HL-60/S4 (cell line): Measurements from ENCODE around the gene IGF1R.
"Not testable (repeated sequence)": the region's sequence is repeated elsewhere in the genome, so short reads cannot be mapped to it uniquely, and the experiment has no call there.

Source experiments
- in situ Hi-C: fragments of 300-500 bp; cut with MboI; formaldehyde crosslinking; loops from 2 replicates; pipeline ENCODE4 v1.14.3; 2022; ENCODE audit warnings: low sequenced_read_pairs

The IGF1R gene

GRCh38 chr15:98647774-98648653 lies at the start of gene IGF1R:
IGF1R (plus strand) TSS chr15:98648539; CDS start chr15:98649582, 1,043 bp downstream.
- in situ Hi-C loops, result no loop called here

DNA sequence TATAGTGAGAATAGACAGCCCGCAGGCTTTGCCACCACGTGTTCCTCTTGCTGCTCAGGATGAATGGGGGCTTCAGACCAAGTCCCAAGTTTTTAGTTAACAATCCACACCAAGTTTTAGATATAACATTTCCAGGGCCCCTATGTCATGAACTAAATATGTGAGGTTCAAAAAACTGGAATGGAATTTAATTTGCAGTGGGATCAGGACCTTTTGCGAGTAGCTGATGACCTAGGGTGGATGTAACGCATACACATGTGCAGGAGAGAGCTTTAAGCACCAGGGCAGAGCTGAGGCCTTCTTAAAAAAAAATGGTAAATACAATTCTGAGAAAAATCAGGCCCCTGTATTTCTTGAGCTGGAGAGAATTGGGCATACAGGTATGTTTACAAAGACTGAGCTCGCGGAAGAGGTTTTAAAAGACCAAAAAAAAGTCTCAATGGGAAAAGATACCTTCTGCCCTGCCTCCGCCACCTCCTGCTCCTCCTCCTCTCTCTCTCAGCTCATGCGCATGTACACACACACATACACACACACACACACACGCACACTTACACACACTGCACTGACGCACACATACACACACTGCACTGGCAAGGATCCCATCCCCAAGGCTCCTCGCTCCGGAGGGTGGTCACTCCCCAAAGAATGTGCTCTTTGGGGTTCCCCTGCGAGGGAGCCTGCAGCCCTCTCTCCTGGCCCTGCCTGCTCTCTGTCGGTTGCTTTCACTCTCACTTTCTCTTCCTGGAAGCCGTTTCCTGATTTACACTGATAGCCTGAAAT lies 48.2 kb upstream of the IGF1R start:
- in situ Hi-C loops, result no loop called here

DNA sequence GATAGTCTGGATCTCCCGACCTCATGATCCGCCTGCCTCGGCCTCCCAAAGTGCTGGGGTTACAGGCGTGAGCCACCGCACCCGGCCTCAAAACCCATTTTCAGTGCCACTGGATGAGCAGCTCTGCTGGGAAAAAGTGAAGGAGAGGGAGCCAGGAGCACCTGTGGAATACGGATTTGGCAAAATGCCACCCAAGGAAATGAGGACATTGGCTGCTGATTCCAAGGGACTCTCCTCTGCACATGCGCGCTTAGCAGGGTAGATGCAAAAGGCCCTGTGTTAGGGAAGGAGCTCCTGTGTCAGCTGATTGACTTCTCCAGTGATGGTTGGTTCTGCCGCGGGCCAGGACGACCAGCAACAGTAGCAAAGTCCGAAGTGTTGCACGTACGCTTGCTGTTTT lies 43.4 kb upstream of the IGF1R start:
- in situ Hi-C loops, result no loop called here

DNA sequence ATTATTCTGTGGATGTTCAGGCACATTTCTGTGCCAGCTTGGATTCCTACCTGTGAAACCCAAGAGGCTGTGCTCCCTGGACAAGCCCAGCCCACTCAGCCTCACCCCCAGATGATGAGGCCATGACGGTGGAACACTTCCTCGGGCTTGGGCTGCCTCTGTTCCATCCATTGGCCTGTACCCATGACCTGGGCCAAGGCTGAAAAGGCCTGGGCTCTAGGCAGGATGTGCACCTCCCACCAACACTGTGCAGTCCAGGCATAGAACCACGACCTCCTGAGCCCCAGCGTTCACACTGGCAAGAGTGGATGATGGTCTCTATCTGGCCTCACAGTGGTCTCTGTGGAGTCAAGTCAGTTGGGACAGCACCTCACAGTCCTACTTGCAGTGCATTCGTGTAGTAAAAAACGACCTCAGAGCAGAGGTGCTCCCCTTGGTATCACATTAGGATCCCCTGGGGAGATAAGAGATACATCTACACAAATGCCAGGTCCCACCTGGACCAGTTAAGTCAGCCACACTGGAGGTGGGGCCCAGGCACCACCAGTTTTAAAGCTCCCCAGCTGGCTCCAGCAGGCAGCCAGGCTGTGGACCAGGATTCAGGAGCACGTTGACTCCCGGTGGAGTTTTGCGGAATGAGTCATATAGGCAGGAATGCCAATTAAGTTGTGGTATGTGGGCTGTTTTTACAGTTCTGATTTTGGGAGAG lies 39.0 kb upstream of the IGF1R start:
- in situ Hi-C loops, result no loop called here

GRCh38 chr15:98610991-98611390 lies 37.3 kb upstream of the IGF1R start:
- in situ Hi-C loops, result no loop called here

DNA sequence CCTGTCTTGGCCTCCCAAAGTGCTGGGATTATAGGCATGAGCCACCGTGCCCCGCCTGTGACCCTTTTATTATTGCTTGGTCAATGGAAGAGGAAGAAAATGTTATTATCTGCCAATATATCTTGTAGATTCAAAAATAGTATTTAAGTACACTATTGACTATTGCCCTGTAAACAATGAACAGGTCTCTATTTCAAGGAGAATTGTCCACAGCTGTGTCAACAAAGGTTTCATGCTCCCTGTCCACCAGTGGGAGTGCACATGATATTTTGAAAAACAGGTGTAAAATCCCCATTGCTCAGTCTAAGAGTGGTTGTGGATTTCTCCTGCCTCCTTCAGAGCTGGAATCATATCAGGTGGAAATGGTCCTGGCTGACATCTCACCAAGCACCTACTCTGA lies 36.5 kb upstream of the IGF1R start:
- in situ Hi-C loops, result no loop called here

GRCh38 chr15:98612490-98613110 lies 35.7 kb upstream of the IGF1R start:
- in situ Hi-C loops, result no loop called here

DNA sequence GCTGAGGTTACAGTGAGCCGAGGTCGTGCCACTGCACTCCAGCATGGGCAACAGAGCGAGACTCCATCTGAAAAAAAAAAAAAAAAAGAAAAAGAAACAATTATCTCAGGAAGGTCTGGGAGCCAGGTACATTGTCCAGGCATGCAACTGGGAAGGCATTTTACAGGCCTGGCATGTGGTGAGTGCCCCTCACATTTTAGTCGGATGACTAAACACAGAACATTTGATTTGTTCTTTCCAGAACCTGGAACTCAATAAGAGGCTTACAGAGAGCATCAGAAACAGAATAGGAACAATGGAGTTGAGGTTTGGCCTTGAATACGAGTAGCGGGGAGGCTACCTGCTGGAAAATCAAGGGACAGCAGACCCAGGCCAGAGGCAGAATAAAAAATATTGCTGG lies 33.7 kb upstream of the IGF1R start:
- in situ Hi-C loops, result no loop called here

DNA sequence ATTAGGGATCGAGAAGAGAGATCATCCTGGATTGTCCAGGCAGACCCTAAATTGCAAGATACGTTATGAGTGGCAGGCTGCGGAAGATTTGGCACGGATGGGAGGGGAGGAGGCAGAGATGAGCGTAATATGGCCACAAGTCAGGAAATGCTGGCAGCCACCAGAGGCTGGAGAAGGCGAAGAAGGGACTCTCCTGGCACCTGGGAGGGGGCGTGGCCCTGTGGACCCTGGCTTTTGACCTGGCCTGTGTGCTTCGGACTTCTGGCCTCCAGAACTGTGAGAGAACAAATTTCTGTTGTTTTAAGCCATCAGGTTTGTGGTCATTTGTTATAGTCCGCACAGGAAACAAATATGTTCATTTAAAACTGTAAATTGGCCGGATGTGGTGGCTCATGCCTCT lies 31.9 kb upstream of the IGF1R start:
- in situ Hi-C loops, result no loop called here

- in situ Hi-C loops, result no loop called here
Observed at GRCh38 chr15:98617328-98617980, 30.9 kb upstream of the IGF1R start.

DNA sequence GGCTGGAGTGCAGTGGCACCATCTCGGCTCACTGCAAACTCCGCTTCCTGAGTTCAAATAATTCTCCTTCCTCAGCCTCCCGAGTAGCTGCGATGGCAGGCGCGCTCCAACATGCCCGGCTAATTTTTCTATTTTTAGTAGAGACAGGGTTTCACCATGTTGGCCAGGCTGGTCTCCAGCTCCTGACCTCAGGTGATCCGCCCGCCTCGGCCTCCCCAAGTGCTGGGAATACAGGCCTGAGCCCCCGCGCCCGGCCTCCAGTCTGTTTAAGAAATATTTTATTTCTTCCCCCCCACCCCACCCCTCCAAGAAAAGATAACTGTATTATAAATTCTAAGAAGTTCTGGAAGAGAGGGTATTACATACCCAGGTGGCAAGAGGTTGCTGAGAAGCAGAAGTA lies 29.8 kb upstream of the IGF1R start:
- in situ Hi-C loops, result not testable (repeated sequence)

GRCh38 chr15:98620020-98620419 lies 28.3 kb upstream of the IGF1R start:
- in situ Hi-C loops, result no loop called here

- in situ Hi-C loops, result no loop called here
Observed at GRCh38 chr15:98621021-98621420, 27.3 kb upstream of the IGF1R start.

DNA sequence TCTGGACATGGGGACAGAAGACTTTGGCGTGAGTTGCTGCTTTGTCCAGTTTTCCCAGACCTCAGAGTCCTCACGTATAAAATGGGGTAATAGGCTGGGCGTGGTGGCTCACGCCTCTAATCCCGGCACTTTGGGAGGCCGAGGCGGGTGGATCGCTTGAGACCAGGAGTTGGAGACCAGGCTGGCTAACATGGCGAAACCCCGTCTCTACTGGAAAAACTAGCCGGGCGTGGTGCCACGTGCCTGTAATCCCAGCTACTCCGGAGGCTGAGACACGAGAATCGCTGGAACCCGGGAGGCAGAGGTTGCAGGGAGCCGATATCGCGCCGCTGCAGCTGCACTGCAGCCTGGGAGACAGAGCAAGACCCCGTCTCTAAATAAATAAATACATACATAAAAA lies 22.7 kb upstream of the IGF1R start:
- in situ Hi-C loops, result no loop called here

GRCh38 chr15:98626153-98626552 lies 22.2 kb upstream of the IGF1R start:
- in situ Hi-C loops, result no loop called here

- in situ Hi-C loops, result no loop called here
Observed at GRCh38 chr15:98628216-98628615, 20.1 kb upstream of the IGF1R start.

DNA sequence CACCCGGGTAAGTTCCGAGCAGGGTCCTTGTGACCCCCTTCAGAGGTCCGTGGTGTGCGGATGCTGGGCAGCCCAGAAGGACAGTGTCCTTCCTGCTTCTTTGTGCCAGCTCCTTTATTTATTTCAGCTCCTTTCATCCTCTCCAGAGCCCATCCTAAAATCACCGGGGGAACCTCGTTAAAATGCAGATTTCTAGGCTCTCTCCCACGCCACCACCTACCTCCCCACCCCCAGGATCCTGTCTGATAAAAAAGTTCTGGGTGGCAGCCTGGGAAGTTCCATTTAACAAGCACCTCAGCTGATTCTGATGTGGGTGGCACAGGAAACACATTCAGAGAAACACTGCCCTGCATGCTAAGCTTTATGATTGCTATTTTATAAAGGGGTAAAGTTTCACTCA lies 12.5 kb upstream of the IGF1R start:
- in situ Hi-C loops, result loop anchor here (10.0 kb wide), 1 partner anchor 191 kb away; no protein-coding TSS in a partner anchor

- in situ Hi-C loops, result no loop called here
Observed at GRCh38 chr15:98643115-98643514, 5.2 kb upstream of the IGF1R start.

DNA sequence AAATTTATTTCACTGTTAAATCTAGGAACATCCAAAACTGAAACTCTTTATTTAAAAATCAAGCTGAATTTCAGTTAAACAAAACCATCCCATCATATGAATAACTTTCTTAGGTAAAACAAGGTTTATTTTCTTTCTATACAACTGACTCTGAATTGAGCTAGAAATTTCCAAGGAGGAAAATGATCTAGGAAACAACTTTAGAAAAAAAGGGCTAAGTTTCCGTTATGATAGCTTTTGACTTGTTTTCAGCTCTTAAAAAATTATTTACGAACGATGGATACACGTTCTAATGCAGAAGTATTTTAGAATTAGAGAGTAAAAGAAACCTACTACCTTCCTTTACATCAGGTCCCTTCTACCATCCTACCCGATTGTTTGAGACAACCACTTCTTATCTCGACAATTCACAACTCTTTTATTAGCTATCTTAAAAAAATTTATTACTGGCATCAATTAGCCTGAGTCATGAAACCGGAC lies 1.8 kb upstream of the IGF1R start:
- in situ Hi-C loops, result no loop called here

- in situ Hi-C loops, result no loop called here
Observed at GRCh38 chr15:98647026-98647773, 1.1 kb upstream of the IGF1R start.
